ENCODE data around the gene SEZ6. TPM values are rescaled to one million over a fixed set of nuclear protein-coding genes. Genes with fewer than 3 reads are reported as not detected.
A peak's percentile ranks its signal among the peaks of the same experiment; 100 is the strongest.

SEZ6 gene
- total RNA-seq, 4 donors from 2014 or later: not detected

DNA sequence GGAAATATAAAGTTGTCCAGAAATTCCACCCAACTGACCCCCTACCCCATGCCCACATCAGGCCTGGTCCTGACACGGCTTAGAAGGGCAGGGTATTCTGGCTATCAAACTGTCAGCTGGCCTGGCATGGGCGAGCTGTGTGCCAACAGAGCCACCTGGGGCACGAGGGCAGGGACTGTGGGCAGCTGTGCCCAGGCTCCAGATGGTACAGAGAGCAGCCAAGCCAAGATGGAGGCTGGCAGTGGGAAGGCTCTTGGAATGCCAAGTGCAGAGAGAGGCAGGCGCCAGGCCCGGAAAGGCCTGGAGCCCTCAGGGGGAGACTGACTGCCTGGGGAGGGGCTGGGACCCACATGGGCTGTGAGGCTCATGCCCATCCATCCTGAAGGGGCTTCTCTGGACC lies 30.2 kb downstream of the SEZ6 start:
- Histone ChIP-seq H3K27me3 (no peaks in the 10 kb centered on the region), H3K36me3 (no peaks in the 10 kb centered on the region), H3K9me3 (no peaks in the 10 kb centered on the region), H3K27ac (no peak overlapping the region), H3K4me3 (replicated peaks in 1 of 3) (no peak overlapping the region), H3K4me1 (peaks cover 0 to 26% of the 10 kb centered on the region in 2 donors)
- 90 to 96% methylated on average over 3 of the region's 5 CpGs for WGBS, 2 donors
- TF ChIP-seq, protein P1, sequence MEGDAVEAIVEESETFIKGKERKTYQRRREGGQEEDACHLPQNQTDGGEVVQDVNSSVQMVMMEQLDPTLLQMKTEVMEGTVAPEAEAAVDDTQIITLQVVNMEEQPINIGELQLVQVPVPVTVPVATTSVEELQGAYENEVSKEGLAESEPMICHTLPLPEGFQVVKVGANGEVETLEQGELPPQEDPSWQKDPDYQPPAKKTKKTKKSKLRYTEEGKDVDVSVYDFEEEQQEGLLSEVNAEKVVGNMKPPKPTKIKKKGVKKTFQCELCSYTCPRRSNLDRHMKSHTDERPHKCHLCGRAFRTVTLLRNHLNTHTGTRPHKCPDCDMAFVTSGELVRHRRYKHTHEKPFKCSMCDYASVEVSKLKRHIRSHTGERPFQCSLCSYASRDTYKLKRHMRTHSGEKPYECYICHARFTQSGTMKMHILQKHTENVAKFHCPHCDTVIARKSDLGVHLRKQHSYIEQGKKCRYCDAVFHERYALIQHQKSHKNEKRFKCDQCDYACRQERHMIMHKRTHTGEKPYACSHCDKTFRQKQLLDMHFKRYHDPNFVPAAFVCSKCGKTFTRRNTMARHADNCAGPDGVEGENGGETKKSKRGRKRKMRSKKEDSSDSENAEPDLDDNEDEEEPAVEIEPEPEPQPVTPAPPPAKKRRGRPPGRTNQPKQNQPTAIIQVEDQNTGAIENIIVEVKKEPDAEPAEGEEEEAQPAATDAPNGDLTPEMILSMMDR (IDR thresholded peaks at IDR 0.05): no peak
- no peak for TF ChIP-seq POLR2A (IDR thresholded peaks at IDR 0.05)
- intact Hi-C loops (cut with DNase I): no loop called here
- no peak for DNase-seq

DNA sequence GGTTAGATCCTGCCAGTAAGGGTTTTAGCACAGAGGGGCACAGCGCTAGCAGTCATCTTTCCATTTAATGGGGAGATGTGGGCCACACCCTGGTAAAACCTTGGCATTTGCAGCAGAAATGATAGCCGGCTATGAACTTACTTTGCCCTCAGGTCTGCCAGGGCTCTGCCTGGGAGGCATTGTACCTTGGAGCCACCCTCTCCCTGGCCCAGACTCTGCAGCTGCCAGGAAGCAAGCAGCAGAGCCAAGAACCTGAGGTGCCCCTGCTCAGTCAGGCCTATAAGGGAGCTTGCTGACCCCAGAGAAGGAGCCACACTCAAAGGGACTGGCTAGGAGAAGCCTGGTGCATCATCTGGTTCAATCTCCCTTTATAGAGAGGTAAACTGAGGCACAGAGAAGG lies 30.8 kb downstream of the SEZ6 start:
- Histone ChIP-seq H3K4me3 (replicated peaks in 1 of 3) (no peak overlapping the region), H3K27me3 (no peaks in the 10 kb centered on the region), H3K9me3 (no peaks in the 10 kb centered on the region), H3K27ac (no peak overlapping the region), H3K4me1 (peaks cover 0 to 26% of the 10 kb centered on the region in 2 donors), H3K36me3 (no peaks in the 10 kb centered on the region)
- TF ChIP-seq, protein P1 (IDR thresholded peaks at IDR 0.05): no peak
- TF ChIP-seq POLR2A (IDR thresholded peaks at IDR 0.05): no peak
- intact Hi-C loops (cut with DNase I): no loop called here
- WGBS, 2 donors: 33 to 68% methylated on average over 1 to 2 of the region's 2 CpGs
- DNase-seq: peak; percentile 59 to 65

DNA sequence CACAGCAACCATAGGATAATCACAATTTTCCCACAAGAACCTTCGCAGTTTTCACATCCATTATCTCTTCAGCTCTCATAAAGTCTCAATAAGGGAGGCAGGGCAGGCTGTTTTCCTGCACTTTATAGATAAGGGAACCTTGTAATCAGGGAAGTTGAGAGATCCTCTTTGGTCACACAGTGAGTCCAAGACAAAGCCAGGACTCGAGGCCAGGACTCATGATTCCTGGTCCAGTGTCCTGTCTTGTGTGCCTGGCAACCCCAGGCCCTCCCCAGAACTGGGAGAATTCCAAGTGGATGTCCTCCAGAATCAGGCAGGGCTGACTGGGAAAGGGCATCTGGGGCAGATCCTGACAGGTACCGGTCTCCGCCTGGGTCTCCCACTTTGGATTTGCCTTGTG lies 31.4 kb downstream of the SEZ6 start:
- Histone ChIP-seq H3K27ac (no peak overlapping the region), H3K9me3 (no peaks in the 10 kb centered on the region), H3K36me3 (no peaks in the 10 kb centered on the region), H3K4me3 (replicated peaks in 1 of 3) (no peak overlapping the region), H3K27me3 (no peaks in the 10 kb centered on the region), H3K4me1 (peaks cover 0 to 26% of the 10 kb centered on the region in 2 donors)
- DNase-seq: no peak
- no peak for TF ChIP-seq POLR2A (IDR thresholded peaks at IDR 0.05)
- TF ChIP-seq, protein P1 (IDR thresholded peaks at IDR 0.05): no peak
- intact Hi-C loops (cut with DNase I): no loop called here
- 92 to 93% methylated on average over 2 to 4 of the region's 4 CpGs for WGBS, 2 donors

DNA sequence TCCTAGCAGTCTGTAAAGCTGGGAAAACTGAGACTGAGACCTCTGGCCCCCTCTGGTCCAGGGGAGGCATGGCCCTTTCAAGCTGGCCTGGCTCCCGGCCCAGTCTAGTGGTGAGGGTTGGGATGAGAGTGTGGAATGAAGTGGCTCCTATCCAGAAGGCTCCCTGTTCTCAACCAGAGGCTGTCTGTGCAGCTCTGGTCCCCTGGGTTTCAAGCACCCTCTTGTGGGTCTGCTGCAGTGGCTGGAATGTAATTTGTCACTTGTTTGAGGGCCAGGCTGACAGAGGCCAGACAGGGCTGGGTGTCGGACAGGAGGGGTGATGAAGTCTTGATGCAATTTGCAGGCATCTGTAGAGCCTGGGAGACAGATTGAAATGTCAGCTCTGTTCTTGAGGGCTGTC lies 32.4 kb downstream of the SEZ6 start:
- Histone ChIP-seq H3K4me1 (peaks cover 0 to 28% of the 10 kb centered on the region in 2 donors), H3K27me3 (no peaks in the 10 kb centered on the region), H3K4me3 (replicated peaks in 1 of 3) (no peak overlapping the region), H3K36me3 (no peaks in the 10 kb centered on the region), H3K27ac (peak overlapping the region in 1 of 3 donors; percentile 15), H3K9me3 (no peaks in the 10 kb centered on the region)
- intact Hi-C loops (cut with DNase I): no loop called here
- TF ChIP-seq, protein P1 (IDR thresholded peaks at IDR 0.05): peak in 4 of 6 experiments; percentile 16 to 60 (median 42)
- no peak for TF ChIP-seq POLR2A (IDR thresholded peaks at IDR 0.05)
- peak; percentile 94 to 95 for DNase-seq
- WGBS, 2 donors: 23 to 38% methylated on average over 1 to 2 of the region's 2 CpGs

DNA sequence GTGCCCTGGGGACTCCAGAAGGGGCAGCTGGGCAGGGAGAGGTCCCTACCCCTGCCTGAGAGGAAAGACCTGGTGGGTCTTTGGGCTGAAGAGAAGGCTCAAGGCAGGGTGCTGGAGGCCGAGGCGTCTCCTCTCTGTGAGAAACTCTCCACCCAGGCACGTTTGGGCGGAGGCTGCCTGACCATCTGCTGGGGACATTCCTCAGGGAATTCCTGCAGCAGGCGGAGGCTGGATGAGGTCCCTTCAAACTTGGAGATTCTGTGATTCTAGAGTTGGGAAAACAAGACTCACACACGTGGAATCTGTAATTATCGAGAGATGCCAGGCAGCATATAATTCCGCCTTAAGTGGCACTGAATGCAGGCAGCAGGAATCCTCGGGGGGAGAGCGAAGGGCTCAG lies 33.4 kb downstream of the SEZ6 start:
- no peak overlapping the region for H3K4me3 ChIP-seq (replicated peaks in 1 of 3)
- intact Hi-C loops (cut with DNase I): no loop called here
- H3K27me3 ChIP-seq: no peaks in the 10 kb centered on the region
- no peak for DNase-seq
- no peak for TF ChIP-seq POLR2A (IDR thresholded peaks at IDR 0.05)
- TF ChIP-seq, protein P1 (IDR thresholded peaks at IDR 0.05): no peak
- no peaks in the 10 kb centered on the region for H3K9me3 ChIP-seq
- peaks cover 0 to 34% of the 10 kb centered on the region in 2 donors for H3K4me1 ChIP-seq
- no peak overlapping the region for H3K27ac ChIP-seq
- WGBS, 2 donors: 69 to 87% methylated on average over 10 of the region's 10 CpGs
- no peaks in the 10 kb centered on the region for H3K36me3 ChIP-seq
